ENCODE measurements around the gene SIRPB2.

DNA sequence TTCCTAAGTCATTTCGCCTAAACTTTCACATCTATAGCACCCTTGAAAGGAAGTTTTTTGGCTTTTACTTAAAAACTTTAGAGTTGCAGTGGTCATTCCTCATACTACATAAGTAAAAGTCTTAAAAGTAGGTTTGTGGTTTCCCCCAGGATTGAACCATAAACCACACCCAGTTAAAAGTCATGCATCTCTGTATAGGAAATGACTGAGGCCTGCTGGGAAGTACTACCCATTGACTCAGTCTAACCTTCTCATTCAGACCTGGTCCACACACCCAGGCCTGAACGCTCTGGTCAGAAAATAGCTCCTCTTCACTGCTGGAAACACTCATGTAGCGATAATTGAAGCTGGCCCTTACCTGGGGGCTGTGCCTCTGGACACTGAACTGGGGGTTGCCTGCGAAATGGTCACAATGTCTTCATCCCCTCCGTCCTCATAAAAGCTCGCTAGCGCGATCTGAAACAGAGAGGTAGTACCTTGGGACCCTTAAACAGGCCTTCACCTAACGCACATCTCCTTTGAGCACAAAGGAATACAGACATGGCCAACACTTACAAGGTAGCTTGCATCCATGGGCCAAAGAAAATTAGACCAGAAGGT lies 27.1 kb downstream of the SIRPB2 start:
- TF ChIP-seq, protein P1, sequence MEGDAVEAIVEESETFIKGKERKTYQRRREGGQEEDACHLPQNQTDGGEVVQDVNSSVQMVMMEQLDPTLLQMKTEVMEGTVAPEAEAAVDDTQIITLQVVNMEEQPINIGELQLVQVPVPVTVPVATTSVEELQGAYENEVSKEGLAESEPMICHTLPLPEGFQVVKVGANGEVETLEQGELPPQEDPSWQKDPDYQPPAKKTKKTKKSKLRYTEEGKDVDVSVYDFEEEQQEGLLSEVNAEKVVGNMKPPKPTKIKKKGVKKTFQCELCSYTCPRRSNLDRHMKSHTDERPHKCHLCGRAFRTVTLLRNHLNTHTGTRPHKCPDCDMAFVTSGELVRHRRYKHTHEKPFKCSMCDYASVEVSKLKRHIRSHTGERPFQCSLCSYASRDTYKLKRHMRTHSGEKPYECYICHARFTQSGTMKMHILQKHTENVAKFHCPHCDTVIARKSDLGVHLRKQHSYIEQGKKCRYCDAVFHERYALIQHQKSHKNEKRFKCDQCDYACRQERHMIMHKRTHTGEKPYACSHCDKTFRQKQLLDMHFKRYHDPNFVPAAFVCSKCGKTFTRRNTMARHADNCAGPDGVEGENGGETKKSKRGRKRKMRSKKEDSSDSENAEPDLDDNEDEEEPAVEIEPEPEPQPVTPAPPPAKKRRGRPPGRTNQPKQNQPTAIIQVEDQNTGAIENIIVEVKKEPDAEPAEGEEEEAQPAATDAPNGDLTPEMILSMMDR (IDR thresholded peaks at IDR 0.05) = no peak
- TF ChIP-seq POLR2A (IDR thresholded peaks at IDR 0.05) = no peak
